HepG2 (cell line): Measurements from ENCODE around the gene HTR7. TPM values are rescaled to one million over a fixed set of nuclear protein-coding genes. Genes with fewer than 3 reads are reported as not detected.

Experiments used
- ARNTL ChIP-seq: sonication (generic); formaldehyde crosslinking; IDR thresholded peaks from 2 replicates; pipeline ENCODE4 v1.4.0; 2020; ENCODE audit warnings: mild to moderate bottlenecking, missing genetic modification reagents
- ATF5 ChIP-seq: sonication (generic); formaldehyde crosslinking; IDR thresholded peaks from 2 replicates; pipeline ENCODE4 v1.4.0; 2020; ENCODE audit warnings: mild to moderate bottlenecking, low read depth, missing genetic modification reagents
- DNMT3B ChIP-seq: conservative IDR thresholded peaks from 2 replicates; pipeline ENCODE4 v1.6.1; 2016; ENCODE audit warnings: missing biosample characterization, control low read depth
- FOXO4 ChIP-seq: sonication (generic); formaldehyde crosslinking; conservative IDR thresholded peaks from 2 replicates; pipeline ENCODE4 v1.8.1; 2023; ENCODE audit warnings: missing genetic modification reagents
- MTERF4 ChIP-seq: sonication (generic); formaldehyde crosslinking; IDR thresholded peaks from 2 replicates; pipeline ENCODE4 v1.8.0; 2023; ENCODE audit warnings: mild to moderate bottlenecking, missing genetic modification reagents
- PCBP1 ChIP-seq: fragments of 200-400 bp; formaldehyde crosslinking; IDR thresholded peaks from 2 replicates; pipeline ENCODE4 v1.6.1; 2017; ENCODE audit warnings: mild to moderate bottlenecking, low read depth, low read length, borderline replicate concordance
- SALL1 ChIP-seq: sonication (generic); formaldehyde crosslinking; IDR thresholded peaks from 2 replicates; pipeline ENCODE4 v1.8.0; 2022; ENCODE audit warnings: mild to moderate bottlenecking, missing genetic modification reagents
- SOX6 ChIP-seq, 2 experiments: fragments of 450-650 bp in 1 of 2; sonication (generic) in 1 of 2; formaldehyde crosslinking in 1 of 2; IDR thresholded peaks; 2 replicates each; pipeline versions ENCODE4 v1.4.0 to v1.6.1; 2017 to 2020; ENCODE audit warnings: antibody characterized with exemption in 1 of 2, mild to moderate bottlenecking in 1 of 2, missing genetic modification reagents in 1 of 2
- SP2 ChIP-seq: sonication (generic); formaldehyde crosslinking; IDR thresholded peaks from 2 replicates; pipeline ENCODE4 v1.5.1; 2020; ENCODE audit warnings: mild to moderate bottlenecking, missing genetic modification reagents
- ZBTB42 ChIP-seq: sonication (generic); formaldehyde crosslinking; IDR thresholded peaks from 2 replicates; pipeline ENCODE4 v1.5.0; 2020; ENCODE audit warnings: mild to moderate bottlenecking, missing genetic modification reagents
- ZNF24 ChIP-seq: fragments of 450-650 bp; IDR thresholded peaks from 2 replicates; pipeline ENCODE4 v1.6.1; 2017; ENCODE audit warnings: antibody characterized with exemption, mild to moderate bottlenecking
- ZNF619 ChIP-seq: sonication (generic); formaldehyde crosslinking; IDR thresholded peaks from 2 replicates; pipeline ENCODE4 v1.4.0; 2020; ENCODE audit warnings: mild to moderate bottlenecking, missing genetic modification reagents
- ZNF746 ChIP-seq: sonication (generic); formaldehyde crosslinking; IDR thresholded peaks from 2 replicates; pipeline ENCODE4 v1.8.0; 2022; ENCODE audit warnings: mild to moderate bottlenecking, missing genetic modification reagents
- ZNF75D ChIP-seq: sonication (generic); formaldehyde crosslinking; IDR thresholded peaks from 2 replicates; pipeline ENCODE4 v1.8.1; 2023; ENCODE audit warnings: missing genetic modification reagents, mild to moderate bottlenecking, borderline replicate concordance
- ZZZ3 ChIP-seq: sonication (generic); formaldehyde crosslinking; IDR thresholded peaks from 2 replicates; pipeline ENCODE4 v1.4.0; 2020; ENCODE audit warnings: missing genetic modification reagents, mild to moderate bottlenecking, borderline replicate concordance
- polyA plus RNA-seq, 8 experiments: library from polyadenylated mRNA; depleted of rRNA in 3 of 8; stranded (reverse) in 7 of 8; unstranded in 1 of 8; fragments of >200 nt; fragmentation: Illumina TruSeq in 4 of 8; extraction: Trizol in 4 of 8; gene quantifications; 2 replicates each; pipeline versions ENCODE4 v1.2.1 to v1.2.3, GENCODE V29; 2011 to 2016; ENCODE audit warnings: low read depth in 4 of 8, missing spikeins in 1 of 8, mixed read lengths in 1 of 8; ENCODE audit not compliant: insufficient read depth in 1 of 8
- total RNA-seq, 5 experiments: library from RNA; depleted of rRNA; stranded (reverse); fragments of >200 nt; fragmentation: Illumina TruSeq; extraction: Trizol; gene quantifications; 2 replicates each; pipeline ENCODE4 v1.2.3, GENCODE V29; 2016; ENCODE audit warnings: low read depth in 1 of 5
- TF ChIP-seq, protein P1 (sequence below), 2 experiments: sonication (generic) in 1 of 2; formaldehyde crosslinking in 1 of 2; IDR thresholded peaks; 2 replicates each; pipeline versions ENCODE4 v1.4.0 to v1.6.1; 2016 to 2020; ENCODE audit warnings: borderline replicate concordance in 1 of 2, low read depth in 1 of 2, mild to moderate bottlenecking in 1 of 2, missing genetic modification reagents in 1 of 2
- TF ChIP-seq, protein P2 (sequence below): fragments of 450-650 bp; IDR thresholded peaks from 2 replicates; pipeline ENCODE4 v1.6.1; 2017; ENCODE audit warnings: mild to moderate bottlenecking

HTR7 gene
- total and polyA plus RNA-seq, 2 of the 13 experiments (the other 11 are each of a cell fraction or from before 2014, with no cell fraction given): 0.04 TPM; not detected in 1

DNA sequence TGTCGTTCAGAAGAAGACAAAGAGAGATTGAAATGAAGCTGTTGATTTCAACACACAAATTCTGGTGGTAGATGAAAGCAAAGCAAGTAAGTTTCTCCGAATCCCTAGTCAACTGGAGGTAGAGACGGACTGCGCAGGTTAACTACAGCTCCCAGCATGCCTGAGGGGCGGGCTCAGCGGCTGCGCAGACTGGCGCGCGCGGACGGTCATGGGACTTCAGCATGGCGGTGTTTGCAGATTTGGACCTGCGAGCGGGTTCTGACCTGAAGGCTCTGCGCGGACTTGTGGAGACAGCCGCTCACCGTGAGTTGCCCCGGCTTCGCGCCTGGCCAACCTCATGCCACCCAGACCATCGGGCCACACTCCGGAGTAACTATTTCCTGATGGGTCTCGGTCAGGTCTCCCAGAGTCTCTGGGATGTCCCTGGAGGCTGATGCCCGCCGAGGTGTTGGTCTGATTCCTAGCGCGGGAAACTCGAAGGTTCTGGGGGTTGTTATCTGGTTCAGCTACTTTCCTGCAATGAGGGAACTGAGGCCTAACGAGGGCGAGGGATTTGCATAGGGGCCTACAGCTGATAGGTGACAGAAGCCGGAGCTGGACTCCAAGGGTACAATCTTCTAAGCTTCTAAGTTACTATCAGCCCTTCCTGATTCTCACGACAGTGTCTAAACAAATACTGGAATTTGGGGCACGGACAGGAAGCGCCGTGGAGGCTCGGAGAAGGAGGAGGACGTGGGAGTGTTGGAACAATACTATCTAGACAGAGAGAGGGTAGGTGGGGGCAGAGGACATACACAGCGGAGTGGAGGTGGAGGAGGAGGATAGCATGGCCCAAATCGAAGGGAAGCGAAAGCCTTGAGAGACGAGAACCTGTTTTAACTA, 14.2 kb upstream of the HTR7 start, which contains the start of gene RPP30 (continued):
- TF ChIP-seq, protein P1, sequence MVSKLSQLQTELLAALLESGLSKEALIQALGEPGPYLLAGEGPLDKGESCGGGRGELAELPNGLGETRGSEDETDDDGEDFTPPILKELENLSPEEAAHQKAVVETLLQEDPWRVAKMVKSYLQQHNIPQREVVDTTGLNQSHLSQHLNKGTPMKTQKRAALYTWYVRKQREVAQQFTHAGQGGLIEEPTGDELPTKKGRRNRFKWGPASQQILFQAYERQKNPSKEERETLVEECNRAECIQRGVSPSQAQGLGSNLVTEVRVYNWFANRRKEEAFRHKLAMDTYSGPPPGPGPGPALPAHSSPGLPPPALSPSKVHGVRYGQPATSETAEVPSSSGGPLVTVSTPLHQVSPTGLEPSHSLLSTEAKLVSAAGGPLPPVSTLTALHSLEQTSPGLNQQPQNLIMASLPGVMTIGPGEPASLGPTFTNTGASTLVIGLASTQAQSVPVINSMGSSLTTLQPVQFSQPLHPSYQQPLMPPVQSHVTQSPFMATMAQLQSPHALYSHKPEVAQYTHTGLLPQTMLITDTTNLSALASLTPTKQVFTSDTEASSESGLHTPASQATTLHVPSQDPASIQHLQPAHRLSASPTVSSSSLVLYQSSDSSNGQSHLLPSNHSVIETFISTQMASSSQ (IDR thresholded peaks at IDR 0.05; ENCODE audit: low read depth): peak; percentile 37; the same call in 1 of the 2 replicates
- TF ChIP-seq, protein P1 (CRISPR knock-in tag; IDR thresholded peaks at IDR 0.05; ENCODE audit: borderline replicate concordance): no peak
- TF ChIP-seq ZNF24 (no peak), ATF5 (CRISPR knock-in tag) (no peak), ZNF75D (CRISPR knock-in tag) (no peak), MTERF4 (CRISPR knock-in tag) (no peak), DNMT3B (CRISPR knock-in tag) (no peak), SOX6 (IDR thresholded peaks at IDR 0.05) (no peak), SOX6 (CRISPR knock-in tag; IDR thresholded peaks at IDR 0.05) (peak; percentile 9; the same call in 1 of the 2 replicates), FOXO4 (CRISPR knock-in tag) (no peak), ARNTL (no peak), ZBTB42 (CRISPR knock-in tag) (peak; percentile 63; the same call in 1 of the 2 replicates), SP2 (CRISPR knock-in tag) (0 out of 2 replicates have a peak, but pooled peaks have one; percentile 33), ZNF746 (CRISPR knock-in tag) (no peak), ZNF619 (CRISPR knock-in tag) (peak; percentile 78; the same call in 1 of the 2 replicates), ZZZ3 (CRISPR knock-in tag) (no peak), SALL1 (CRISPR knock-in tag) (peak; percentile 60), PCBP1 (no peak)
- TF ChIP-seq, protein P2, sequence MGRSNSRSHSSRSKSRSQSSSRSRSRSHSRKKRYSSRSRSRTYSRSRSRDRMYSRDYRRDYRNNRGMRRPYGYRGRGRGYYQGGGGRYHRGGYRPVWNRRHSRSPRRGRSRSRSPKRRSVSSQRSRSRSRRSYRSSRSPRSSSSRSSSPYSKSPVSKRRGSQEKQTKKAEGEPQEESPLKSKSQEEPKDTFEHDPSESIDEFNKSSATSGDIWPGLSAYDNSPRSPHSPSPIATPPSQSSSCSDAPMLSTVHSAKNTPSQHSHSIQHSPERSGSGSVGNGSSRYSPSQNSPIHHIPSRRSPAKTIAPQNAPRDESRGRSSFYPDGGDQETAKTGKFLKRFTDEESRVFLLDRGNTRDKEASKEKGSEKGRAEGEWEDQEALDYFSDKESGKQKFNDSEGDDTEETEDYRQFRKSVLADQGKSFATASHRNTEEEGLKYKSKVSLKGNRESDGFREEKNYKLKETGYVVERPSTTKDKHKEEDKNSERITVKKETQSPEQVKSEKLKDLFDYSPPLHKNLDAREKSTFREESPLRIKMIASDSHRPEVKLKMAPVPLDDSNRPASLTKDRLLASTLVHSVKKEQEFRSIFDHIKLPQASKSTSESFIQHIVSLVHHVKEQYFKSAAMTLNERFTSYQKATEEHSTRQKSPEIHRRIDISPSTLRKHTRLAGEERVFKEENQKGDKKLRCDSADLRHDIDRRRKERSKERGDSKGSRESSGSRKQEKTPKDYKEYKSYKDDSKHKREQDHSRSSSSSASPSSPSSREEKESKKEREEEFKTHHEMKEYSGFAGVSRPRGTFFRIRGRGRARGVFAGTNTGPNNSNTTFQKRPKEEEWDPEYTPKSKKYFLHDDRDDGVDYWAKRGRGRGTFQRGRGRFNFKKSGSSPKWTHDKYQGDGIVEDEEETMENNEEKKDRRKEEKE: no peak
